IMR-90 (cell line): ENCODE measurements around the gene SPCS1. TPM values are rescaled to one million over a fixed set of nuclear protein-coding genes. Genes with fewer than 3 reads are reported as not detected.
A peak's percentile ranks its signal among the peaks of the same experiment; 100 is the strongest.

Source experiments
- ATAC-seq: fragments of 200-7000 bp; cut with Tn5 transposase; 2 replicates; pipeline ENCODE4 v1.9.1; 2020; ENCODE audit warnings: low read depth, mild to moderate bottlenecking, moderate library complexity
- BruUV-seq: library from RNA; stranded (reverse); fragments of 400-500 nt; replicated peaks from 2 replicates; lab custom pipeline; 2021; lab: Mats Ljungman, UMichigan
- CTCF ChIA-PET: fragments of 300-600 bp; formaldehyde crosslinking; extraction: SDS; loops from one replicate; lab custom pipeline; 2021; ENCODE audit warnings: antibody characterized with exemption; lab: Yijun Ruan, JAX
- POLR2A ChIA-PET: fragments of 300-600 bp; sonication (Branson Sonifier 250); formaldehyde crosslinking; loops from one replicate; lab custom pipeline; 2022; ENCODE audit warnings: antibody characterized with exemption; ENCODE audit not compliant: unreplicated experiment; lab: Charles Lee
- DNase-seq: peaks from one replicate; pipeline ENCODE4 v3.0.0; 2013
- H2AFZ ChIP-seq: replicated peaks from 2 replicates; pipeline ENCODE3; 2013; ENCODE audit warnings: low read length, mild to moderate bottlenecking; ENCODE audit not compliant: poor library complexity
- H2AK5ac ChIP-seq: 2 replicates; pipeline ENCODE4 v1.6.1; 2013; ENCODE audit warnings: low read depth, low read length, inconsistent platforms
- H2AK9ac ChIP-seq: replicated peaks from 2 replicates; pipeline ENCODE3; 2013; ENCODE audit warnings: mild to moderate bottlenecking, low read depth, low read length, moderate library complexity; ENCODE audit not compliant: poor library complexity
- H2BK120ac ChIP-seq: 2 replicates; pipeline ENCODE4 v1.6.1; 2013; ENCODE audit warnings: low read depth, low read length, inconsistent platforms
- H2BK15ac ChIP-seq: 3 replicates; pipeline ENCODE4 v1.6.1; 2013; ENCODE audit warnings: low read depth, low read length, inconsistent platforms
- H2BK20ac ChIP-seq: 2 replicates; pipeline ENCODE4 v1.6.1; 2013; ENCODE audit warnings: low read depth, mild to moderate bottlenecking, inconsistent platforms, low read length, moderate library complexity
- H2BK5ac ChIP-seq: 2 replicates; pipeline ENCODE4 v1.6.1; 2013; ENCODE audit warnings: mild to moderate bottlenecking, low read depth, low read length, inconsistent platforms; ENCODE audit not compliant: poor library complexity, severe bottlenecking
- H3K14ac ChIP-seq: replicated peaks from 2 replicates; pipeline ENCODE4 v1.6.1; 2013; ENCODE audit warnings: low read depth, low read length, inconsistent platforms
- H3K18ac ChIP-seq: 2 replicates; pipeline ENCODE4 v1.6.1; 2013; ENCODE audit warnings: low read depth, low read length, control low read depth
- H3K23ac ChIP-seq: 2 replicates; pipeline ENCODE4 v1.6.1; 2013; ENCODE audit warnings: low read depth, low read length, inconsistent platforms
- H3K27ac ChIP-seq: 2 replicates; pipeline ENCODE4 v1.5.1; 2013; ENCODE audit warnings: mild to moderate bottlenecking, control low read depth, low read length; ENCODE audit not compliant: insufficient read depth
- H3K27me3 ChIP-seq: 2 replicates; pipeline ENCODE4 v1.6.1; 2013; ENCODE audit warnings: low read length; ENCODE audit not compliant: control insufficient read depth, insufficient read depth
- H3K36me3 ChIP-seq: 2 replicates; pipeline ENCODE4 v1.6.1; 2013; ENCODE audit warnings: low read length, mixed read lengths; ENCODE audit not compliant: control insufficient read depth, insufficient read depth
- H3K4ac ChIP-seq: 2 replicates; pipeline ENCODE4 v1.6.1; 2013; ENCODE audit warnings: low read depth, low read length, inconsistent platforms
- H3K4me1 ChIP-seq: 2 replicates; pipeline ENCODE4 v1.6.1; 2013; ENCODE audit warnings: low read length, mixed read lengths; ENCODE audit not compliant: control insufficient read depth, insufficient read depth
- H3K4me2 ChIP-seq: 2 replicates; pipeline ENCODE4 v1.6.1; 2013; ENCODE audit warnings: low read depth, mild to moderate bottlenecking, control low read depth, low read length, moderate library complexity
- H3K4me3 ChIP-seq: 2 replicates; pipeline ENCODE4 v1.5.1; 2013; ENCODE audit warnings: low read depth, mild to moderate bottlenecking, control low read depth, low read length, moderate library complexity; ENCODE audit not compliant: insufficient read depth
- H3K56ac ChIP-seq: 2 replicates; pipeline ENCODE4 v1.6.1; 2013; ENCODE audit warnings: low read length, inconsistent platforms; ENCODE audit not compliant: insufficient read depth; ENCODE audit errors: extremely low read depth
- H3K79me1 ChIP-seq, 2 experiments: 2 replicates each; pipeline ENCODE4 v1.6.1; 2013; ENCODE audit warnings: low read length in 2 of 2, inconsistent platforms in 1 of 2, low read depth in 1 of 2
- H3K9ac ChIP-seq: 2 replicates; pipeline ENCODE4 v1.6.1; 2013; ENCODE audit warnings: low read depth, low read length, control low read depth
- H3K9me1 ChIP-seq: 2 replicates; pipeline ENCODE4 v1.6.1; 2013; ENCODE audit warnings: low read length, inconsistent platforms; ENCODE audit not compliant: insufficient read depth
- H3K9me3 ChIP-seq: 2 replicates; pipeline ENCODE4 v1.6.1; 2013; ENCODE audit warnings: low read length; ENCODE audit not compliant: control insufficient read depth, insufficient read depth
- H4K20me1 ChIP-seq: 2 replicates; pipeline ENCODE4 v1.6.1; 2013; ENCODE audit warnings: low read length, inconsistent platforms; ENCODE audit not compliant: insufficient read depth
- H4K5ac ChIP-seq: 2 replicates; pipeline ENCODE4 v1.6.1; 2013; ENCODE audit warnings: mild to moderate bottlenecking, low read depth, low read length, control low read depth
- H4K8ac ChIP-seq, 2 experiments: 2 replicates each; pipeline ENCODE4 v1.6.1; 2013; ENCODE audit warnings: low read depth in 2 of 2, low read length in 2 of 2, control low read depth in 1 of 2, inconsistent platforms in 1 of 2
- H4K91ac ChIP-seq: 2 replicates; pipeline ENCODE4 v1.6.1; 2013; ENCODE audit warnings: low read depth, low read length, inconsistent platforms; ENCODE audit not compliant: insufficient read depth
- BHLHE40 ChIP-seq: fragments of 150-350 bp; IDR thresholded peaks from 2 replicates; pipeline ENCODE4 v1.6.1; 2016; ENCODE audit warnings: mild to moderate bottlenecking, low read depth, low read length
- CEBPB ChIP-seq: IDR thresholded peaks from 2 replicates; pipeline ENCODE4 v1.6.1; 2012; ENCODE audit warnings: low read depth, low read length, improper control_type of control experiment
- CHD1 ChIP-seq: IDR thresholded peaks from 2 replicates; pipeline ENCODE4 v1.6.1; 2012; ENCODE audit warnings: low read depth, low read length, improper control_type of control experiment
- MAFK ChIP-seq: IDR thresholded peaks from 2 replicates; pipeline ENCODE4 v1.6.1; 2012; ENCODE audit warnings: low read depth, low read length, improper control_type of control experiment
- MAZ ChIP-seq: IDR thresholded peaks from 2 replicates; pipeline ENCODE4 v1.6.1; 2012; ENCODE audit warnings: low read depth, mild to moderate bottlenecking, low read length, improper control_type of control experiment, moderate library complexity, borderline replicate concordance
- MXI1 ChIP-seq: IDR thresholded peaks from 2 replicates; pipeline ENCODE4 v1.6.1; 2012; ENCODE audit warnings: low read depth, mild to moderate bottlenecking, low read length, moderate library complexity, borderline replicate concordance
- POLR2A ChIP-seq: IDR thresholded peaks from 2 replicates; pipeline ENCODE4 v1.6.1; 2012; ENCODE audit warnings: mild to moderate bottlenecking, low read depth, low read length
- RAD21 ChIP-seq: IDR thresholded peaks from 2 replicates; pipeline ENCODE4 v1.6.1; 2012; ENCODE audit warnings: low read length, improper control_type of control experiment
- RCOR1 ChIP-seq: IDR thresholded peaks from 2 replicates; pipeline ENCODE4 v1.6.1; 2012; ENCODE audit warnings: mild to moderate bottlenecking, low read length, improper control_type of control experiment; ENCODE audit not compliant: insufficient replicate concordance
- RFX5 ChIP-seq: IDR thresholded peaks from 2 replicates; pipeline ENCODE4 v1.8.0; 2012; ENCODE audit warnings: low read depth, mild to moderate bottlenecking, low read length, moderate library complexity
- WGBS, 2 experiments: methylation state at CpG; one replicate each; pipeline versions ENCODE4 v1.1.5 to v1.1.7; 2013; ENCODE audit warnings: missing lambda C conversion rate in 2 of 2; ENCODE audit not compliant: insufficient read length in 1 of 2; ENCODE audit errors: extremely low coverage in 2 of 2; 5-methylcytosine and 5-hydroxymethylcytosine counted together
- dilution Hi-C: fragments of 300-500 bp; cut with HindIII; formaldehyde crosslinking; loops from one replicate; pipeline ENCODE4 v1.14.3; 2018; ENCODE audit warnings: low sequenced_read_pairs; ENCODE audit not compliant: unreplicated experiment
- in situ Hi-C: fragments of 300-500 bp; cut with MboI; formaldehyde crosslinking; loops from 3 replicates; pipeline ENCODE4 v1.14.3; 2019; ENCODE audit warnings: low sequenced_read_pairs, inconsistent platforms, mixed read lengths
- intact Hi-C: fragments of 100-400 bp; cut with micrococcal nuclease; formaldehyde crosslinking; loops from 2 replicates; pipeline ENCODE4 v1.10.0; 2022
- polyA plus RNA-seq, 3 experiments: library from polyadenylated mRNA; depleted of rRNA; stranded (reverse); fragments of >200 nt; gene quantifications; 2 replicates each; pipeline ENCODE4 v1.2.3, GENCODE V29; 2012; ENCODE audit warnings: low replicate concordance in 1 of 3
- total RNA-seq: library from RNA; depleted of rRNA; stranded (reverse); fragments of >200 nt; gene quantifications from 2 replicates; pipeline ENCODE4 v1.2.3, GENCODE V29; 2012

Gene SPCS1
- total and polyA plus RNA-seq, 2 of the 4 experiments (the other 2 are of a cell fraction) = 50.5 to 124 TPM

GRCh38 chr3:52670621-52671521 lies 35.0 kb upstream of the SPCS1 start (continued):
- TF ChIP-seq RFX5 (no peak), MXI1 (peak; percentile 98), POLR2A (peak; percentile 90), MAZ (peak; percentile 52; the same call in 1 of the 2 replicates)

GRCh38 chr3:52671676-52672075 lies 34.2 kb upstream of the SPCS1 start:
- ChIA-PET CTCF (interaction anchor here (0.8 kb wide), 1 partner anchor 70 kb away, joined by 3 read pairs; no protein-coding TSS in a partner anchor), POLR2A (no interaction called here)
- DNase-seq (no peak), ATAC-seq (no peak)
- H3K14ac ChIP-seq = peak overlapping the region; percentile 71; the same call in 1 of the 2 replicates
- H4K5ac ChIP-seq = no peak overlapping the region
- no peak overlapping the region for H3K9ac ChIP-seq
- WGBS, 2 experiments = no CpG with 5 or more reads among the region's 1 CpG
- H3K23ac ChIP-seq = peak overlapping the region; percentile 53; the same call in 1 of the 2 replicates
- peak overlapping the region; percentile 59 for H4K91ac ChIP-seq
- peak overlapping the region; percentile 60 for H2BK20ac ChIP-seq
- H3K4me3 ChIP-seq = no peak overlapping the region
- no peak overlapping the region for H2AFZ ChIP-seq
- H2BK120ac ChIP-seq = peak overlapping the region; percentile 79
- H3K56ac ChIP-seq = peak overlapping the region; percentile 36; the same call in 1 of the 2 replicates
- H3K79me1 ChIP-seq = peaks cover 11 to 35% of the 10 kb centered on the region in 2 experiments
- dilution Hi-C loops = no loop called here
- peak overlapping the region; percentile 23; the same call in 1 of the 2 replicates for H3K4me2 ChIP-seq
- peak overlapping the region; percentile 78; the same call in 2 of the 3 replicates for H2BK15ac ChIP-seq
- H2BK5ac ChIP-seq = peak overlapping the region; percentile 81
- H3K27me3 ChIP-seq = no peaks in the 10 kb centered on the region
- no peaks in the 10 kb centered on the region; the same call in 1 of the 2 replicates for H3K9me3 ChIP-seq
- H3K4me1 ChIP-seq = peaks cover 8% of the 10 kb centered on the region
- peak overlapping the region; percentile 54 for H2AK5ac ChIP-seq
- in situ Hi-C loops = no loop called here
- no peak overlapping the region for H2AK9ac ChIP-seq
- no TSS peak for BruUV-seq
- H3K27ac ChIP-seq = no peak overlapping the region
- TF ChIP-seq MAFK = no peak
- TF ChIP-seq MAZ = no peak
- no peak for TF ChIP-seq RAD21
- no peak for TF ChIP-seq RFX5
- no peak for TF ChIP-seq BHLHE40
- TF ChIP-seq RCOR1 = no peak
- no peak for TF ChIP-seq CEBPB
- TF ChIP-seq CHD1 = no peak
- intact Hi-C loops = loop anchor here (2.0 kb wide), 1 partner anchor 13 kb away; the partner anchor contains the start of gene PBRM1
- H4K8ac ChIP-seq = peak overlapping the region in 1 of 2 experiments; percentile 49; a peak in 1 of 4 replicates
- no peak overlapping the region for H3K18ac ChIP-seq
- peaks cover 5% of the 10 kb centered on the region for H3K9me1 ChIP-seq
- peaks cover 17% of the 10 kb centered on the region for H3K36me3 ChIP-seq
- H3K4ac ChIP-seq = peak overlapping the region; percentile 65; the same call in 1 of the 2 replicates
- H4K20me1 ChIP-seq = peaks cover 6% of the 10 kb centered on the region; the same call in 1 of the 2 replicates
